GM13977 (cell line): ENCODE measurements around the gene ZBTB7A.
A peak's percentile ranks its signal among the peaks of the same experiment; 100 is the strongest.

Experiments
- DNase-seq: peaks from one replicate; pipeline ENCODE4 v3.0.0; 2012; ENCODE audit warnings: low spot score
- CTCF ChIP-seq: IDR thresholded peaks from 2 replicates; pipeline ENCODE4 v1.5.1; 2012; ENCODE audit warnings: mild to moderate bottlenecking, control low read depth; ENCODE audit not compliant: insufficient read depth; ENCODE audit errors: extremely low read depth, missing control alignments
- in situ Hi-C: fragments of 300-500 bp; cut with MboI; formaldehyde crosslinking; loops from one replicate; pipeline ENCODE4 v1.12.0; 2022; ENCODE audit warnings: low sequenced_read_pairs, low pct_unique_long_range_greater_than_20kb, mixed read lengths, inconsistent platforms; ENCODE audit not compliant: unreplicated experiment

The ZBTB7A gene

DNA sequence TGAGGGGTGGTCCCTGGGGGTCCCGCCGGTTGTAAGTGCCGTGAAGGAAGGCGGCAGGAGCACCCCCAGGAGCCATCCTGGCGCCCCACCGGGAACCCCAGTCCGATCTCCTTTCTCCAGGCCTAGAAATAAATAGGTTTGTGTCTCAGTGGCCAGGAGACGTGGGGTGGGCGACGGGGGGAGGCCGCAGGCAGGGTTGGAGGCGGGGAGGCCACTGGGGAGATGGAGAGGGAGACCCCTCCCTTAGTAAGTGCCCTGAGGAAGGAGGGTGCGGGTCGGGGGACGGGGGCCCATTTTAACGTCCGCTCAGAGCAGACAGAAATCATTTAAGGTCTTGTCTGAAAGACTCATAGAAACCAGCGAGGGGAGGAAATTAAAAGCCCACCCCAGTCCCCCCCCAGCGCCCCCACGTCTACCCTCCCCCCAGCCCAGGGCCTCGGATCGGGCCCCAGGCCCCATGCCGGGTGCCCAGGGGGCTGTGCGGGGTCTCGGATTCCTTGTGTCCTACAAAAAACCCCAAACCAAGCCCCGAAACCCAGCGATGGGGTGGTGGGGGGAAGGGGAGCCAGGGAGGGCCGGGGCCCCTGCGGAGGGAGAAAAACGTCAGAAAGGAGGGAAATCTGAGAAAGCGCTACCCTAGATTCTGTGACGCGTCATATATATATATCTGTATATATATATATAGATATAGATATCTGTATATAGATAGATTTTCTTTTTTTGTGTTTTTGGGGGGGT, 19.6 kb downstream of the ZBTB7A start:
- TF ChIP-seq CTCF: no peak
- in situ Hi-C loops: no loop called here
- DNase-seq: peak; percentile 35

- no peak for TF ChIP-seq CTCF
- in situ Hi-C loops: no loop called here
- no peak for DNase-seq
Measured at GRCh38 chr19:4046362-4046691, 20.4 kb downstream of the ZBTB7A start.

DNA sequence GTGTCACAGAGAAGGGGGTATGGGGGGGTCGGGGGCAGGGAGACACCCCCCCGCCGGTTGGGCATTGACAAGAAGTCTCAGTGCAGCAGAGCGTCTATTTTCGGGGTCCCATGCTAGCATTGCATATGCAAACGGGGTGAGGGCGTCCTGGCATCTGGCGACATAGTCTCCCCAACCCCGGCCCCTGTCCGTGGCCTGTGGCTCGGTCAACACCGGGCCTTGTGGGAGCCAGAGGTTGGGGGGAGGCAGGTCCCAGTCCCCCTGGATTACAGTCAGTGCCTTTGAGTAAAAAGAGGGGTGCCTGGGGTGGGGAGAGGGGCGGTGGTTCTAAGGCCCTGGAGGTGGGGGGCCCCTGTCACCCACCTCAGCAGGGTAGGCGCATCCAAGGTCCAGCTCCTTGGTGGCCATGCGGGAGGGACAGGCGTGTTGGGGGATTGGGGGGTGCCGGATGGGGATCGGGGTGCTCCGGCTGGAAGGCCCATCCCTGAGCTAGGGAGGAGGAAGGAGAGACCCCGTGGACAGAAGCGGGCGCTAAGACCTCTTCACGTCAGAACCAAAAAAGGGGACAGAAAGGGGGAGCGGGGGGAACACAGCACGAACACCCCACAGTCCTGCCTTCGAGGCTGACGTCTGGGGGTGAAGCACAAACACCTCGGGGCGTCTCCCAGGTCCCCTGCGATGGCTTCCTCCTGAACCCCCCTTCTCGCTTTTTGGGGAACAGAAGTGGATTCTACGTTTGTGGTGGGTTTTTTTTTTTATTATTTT, 20.9 kb downstream of the ZBTB7A start:
- TF ChIP-seq CTCF: no peak
- in situ Hi-C loops: no loop called here
- peak; percentile 36 for DNase-seq

DNA sequence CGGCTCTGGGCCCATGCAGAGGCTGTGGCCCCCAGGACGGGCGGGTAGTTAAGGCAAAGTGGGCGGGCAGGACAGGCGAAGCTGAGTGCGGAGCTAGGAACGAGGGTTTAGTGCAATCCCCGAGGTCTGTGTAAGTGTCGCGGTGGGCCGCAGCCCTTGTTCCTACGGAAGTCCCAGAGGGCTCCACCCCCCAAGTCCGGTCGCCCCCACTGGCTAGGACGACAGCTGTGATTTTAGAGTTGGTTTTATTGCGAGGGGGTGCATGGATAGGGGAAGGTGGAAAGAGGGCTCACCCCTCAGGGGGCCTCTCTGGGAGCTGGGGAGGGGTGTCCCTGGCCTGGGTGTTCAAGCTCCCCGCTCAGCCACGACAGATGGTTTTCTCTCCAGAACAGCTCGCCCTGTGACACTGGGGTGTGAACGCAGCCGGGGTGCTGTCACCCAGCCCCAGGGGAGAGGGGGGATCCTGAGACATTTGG, 21.7 kb downstream of the ZBTB7A start:
- DNase-seq: peak; percentile 37
- in situ Hi-C loops: no loop called here
- TF ChIP-seq CTCF: no peak

- DNase-seq: peak; percentile 38
- TF ChIP-seq CTCF: no peak
- in situ Hi-C loops: no loop called here
Measured at GRCh38 chr19:4043966-4044715, 22.6 kb downstream of the ZBTB7A start.

GRCh38 chr19:4043401-4043800, 23.3 kb downstream of the ZBTB7A start:
- in situ Hi-C loops: no loop called here
- DNase-seq: peak; percentile 39
- TF ChIP-seq CTCF: no peak
